Epithelial cell of proximal tubule (primary cell): ENCODE results near the gene GFRA3. TPM values are rescaled to one million over a fixed set of nuclear protein-coding genes. Genes with fewer than 3 reads are reported as not detected.
"Not testable (repeated sequence)": the region's sequence is repeated elsewhere in the genome, so short reads cannot be mapped to it uniquely, and the experiment has no call there.

Experiments used
- DNase-seq: peaks from one replicate; pipeline ENCODE4 v3.0.0-alpha.2; 2011; ENCODE audit warnings: low read depth
- H3K4me3 ChIP-seq: 2 replicates; pipeline ENCODE4 v1.5.1; 2011; ENCODE audit warnings: low read depth, mild to moderate bottlenecking, low read length
- CTCF ChIP-seq: conservative IDR thresholded peaks from 2 replicates; pipeline ENCODE4 v1.5.1; 2012; ENCODE audit warnings: low read depth, mild to moderate bottlenecking, low read length
- total RNA-seq: library from RNA; depleted of rRNA; stranded (reverse); fragments of >200 nt; gene quantifications from 2 replicates; pipeline ENCODE4 v1.2.3, GENCODE V29; 2015

GFRA3 gene
- total RNA-seq, 1 donor from 2014 or later: 0.12 TPM

GRCh38 chr5:138252944-138253343 lies 21.5 kb downstream of the GFRA3 start:
- no peak for DNase-seq
- no peak for TF ChIP-seq CTCF
- no peak overlapping the region for H3K4me3 ChIP-seq

GRCh38 chr5:138247800-138248199 lies 26.6 kb downstream of the GFRA3 start:
- H3K4me3 ChIP-seq, DNase-seq: not testable (repeated sequence)

- no peak overlapping the region for H3K4me3 ChIP-seq
- no peak for DNase-seq
- TF ChIP-seq CTCF: no peak
Measured at GRCh38 chr5:138246822-138247221, 27.6 kb downstream of the GFRA3 start.

- DNase-seq: no peak
- no peak for TF ChIP-seq CTCF
- no peak overlapping the region for H3K4me3 ChIP-seq
Measured at GRCh38 chr5:138246334-138246733, 28.1 kb downstream of the GFRA3 start.

GRCh38 chr5:138245717-138246116 lies 28.7 kb downstream of the GFRA3 start:
- TF ChIP-seq CTCF: no peak
- no peak overlapping the region for H3K4me3 ChIP-seq
- DNase-seq: no peak

GRCh38 chr5:138243794-138244193 lies 30.6 kb downstream of the GFRA3 start:
- no peak for DNase-seq
- no peak overlapping the region for H3K4me3 ChIP-seq
- TF ChIP-seq CTCF: no peak

GRCh38 chr5:138241688-138242571 lies 32.5 kb downstream of the GFRA3 start:
- no peak for DNase-seq
- no peak for TF ChIP-seq CTCF
- peak overlapping the region; percentile 49 for H3K4me3 ChIP-seq
